Panc1 (cell line): Measurements from ENCODE around the gene SNX33.
"Not testable (repeated sequence)": the region's sequence is repeated elsewhere in the genome, so short reads cannot be mapped to it uniquely, and the experiment has no call there.

ENCODE experiments used
- CTCF ChIP-seq: fragments of 450-650 bp; IDR thresholded peaks from 2 replicates; pipeline ENCODE4 v1.5.1; 2017; ENCODE audit warnings: mild to moderate bottlenecking
- POLR2AphosphoS5 ChIP-seq: IDR thresholded peaks from 2 replicates; pipeline ENCODE4 v1.6.1; 2012; ENCODE audit warnings: mild to moderate bottlenecking, low read depth, low read length, moderate library complexity
- TCF7L2 ChIP-seq: IDR thresholded peaks from 2 replicates; pipeline ENCODE4 v1.6.1; 2011; ENCODE audit warnings: mild to moderate bottlenecking, low read depth, low read length, inconsistent platforms
- TF ChIP-seq, protein P1 (sequence below), 2 experiments: IDR thresholded peaks; 2 replicates each; pipeline ENCODE4 v1.6.1; 2011 to 2012; ENCODE audit warnings: low read depth in 2 of 2, control low read depth in 1 of 2, low read length in 1 of 2, mild to moderate bottlenecking in 1 of 2, moderate library complexity in 1 of 2; ENCODE audit not compliant: insufficient read depth in 1 of 2

- TF ChIP-seq CTCF, POLR2AphosphoS5, TCF7L2: not testable (repeated sequence)
- TF ChIP-seq, protein P1, sequence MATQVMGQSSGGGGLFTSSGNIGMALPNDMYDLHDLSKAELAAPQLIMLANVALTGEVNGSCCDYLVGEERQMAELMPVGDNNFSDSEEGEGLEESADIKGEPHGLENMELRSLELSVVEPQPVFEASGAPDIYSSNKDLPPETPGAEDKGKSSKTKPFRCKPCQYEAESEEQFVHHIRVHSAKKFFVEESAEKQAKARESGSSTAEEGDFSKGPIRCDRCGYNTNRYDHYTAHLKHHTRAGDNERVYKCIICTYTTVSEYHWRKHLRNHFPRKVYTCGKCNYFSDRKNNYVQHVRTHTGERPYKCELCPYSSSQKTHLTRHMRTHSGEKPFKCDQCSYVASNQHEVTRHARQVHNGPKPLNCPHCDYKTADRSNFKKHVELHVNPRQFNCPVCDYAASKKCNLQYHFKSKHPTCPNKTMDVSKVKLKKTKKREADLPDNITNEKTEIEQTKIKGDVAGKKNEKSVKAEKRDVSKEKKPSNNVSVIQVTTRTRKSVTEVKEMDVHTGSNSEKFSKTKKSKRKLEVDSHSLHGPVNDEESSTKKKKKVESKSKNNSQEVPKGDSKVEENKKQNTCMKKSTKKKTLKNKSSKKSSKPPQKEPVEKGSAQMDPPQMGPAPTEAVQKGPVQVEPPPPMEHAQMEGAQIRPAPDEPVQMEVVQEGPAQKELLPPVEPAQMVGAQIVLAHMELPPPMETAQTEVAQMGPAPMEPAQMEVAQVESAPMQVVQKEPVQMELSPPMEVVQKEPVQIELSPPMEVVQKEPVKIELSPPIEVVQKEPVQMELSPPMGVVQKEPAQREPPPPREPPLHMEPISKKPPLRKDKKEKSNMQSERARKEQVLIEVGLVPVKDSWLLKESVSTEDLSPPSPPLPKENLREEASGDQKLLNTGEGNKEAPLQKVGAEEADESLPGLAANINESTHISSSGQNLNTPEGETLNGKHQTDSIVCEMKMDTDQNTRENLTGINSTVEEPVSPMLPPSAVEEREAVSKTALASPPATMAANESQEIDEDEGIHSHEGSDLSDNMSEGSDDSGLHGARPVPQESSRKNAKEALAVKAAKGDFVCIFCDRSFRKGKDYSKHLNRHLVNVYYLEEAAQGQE (IDR thresholded peaks at IDR 0.05; ENCODE audit: insufficient read depth in 1 of 2, low read depth in 2 of 2, low read length in 1 of 2): not testable (repeated sequence)
Observed at GRCh38 chr15:75689429-75689828, 41.7 kb downstream of the SNX33 start.
